Progenitor cell of endocrine pancreas (in vitro differentiated cells): Measurements from ENCODE around the gene NR3C1. TPM values are rescaled to one million over a fixed set of nuclear protein-coding genes. Genes with fewer than 3 reads are reported as not detected.

Source experiments
- DNase-seq: peaks from one replicate; pipeline ENCODE4 v3.0.0; 2021; ENCODE audit warnings: low spot score; ENCODE audit not compliant: unreplicated experiment
- H3K27ac Mint-ChIP-seq: 2 replicates; pipeline ENCODE4 v1.8.0; 2021; ENCODE audit warnings: mild to moderate bottlenecking, moderate library complexity, mixed read lengths
- H3K27me3 Mint-ChIP-seq: 2 replicates; pipeline ENCODE4 v1.8.0; 2021; ENCODE audit warnings: mixed read lengths
- H3K36me3 Mint-ChIP-seq: 2 replicates; pipeline ENCODE4 v1.8.0; 2022; ENCODE audit warnings: mixed read lengths; ENCODE audit not compliant: insufficient read depth
- H3K4me1 Mint-ChIP-seq: 2 replicates; pipeline ENCODE4 v1.8.0; 2021; ENCODE audit warnings: low read depth, mixed read lengths
- H3K4me3 Mint-ChIP-seq: 2 replicates; pipeline ENCODE4 v1.8.0; 2021; ENCODE audit warnings: low read depth, mild to moderate bottlenecking, moderate library complexity, mixed read lengths
- H3K9me3 Mint-ChIP-seq: 2 replicates; pipeline ENCODE4 v1.8.0; 2021; ENCODE audit warnings: low read depth, mixed read lengths
- CTCF ChIP-seq: fragments of 200-600 bp; sonication (generic); IDR thresholded peaks from one replicate; pipeline ENCODE4 v1.5.0; 2021; ENCODE audit warnings: antibody characterized with exemption, mild to moderate bottlenecking; ENCODE audit not compliant: unreplicated experiment
- total RNA-seq: library from RNA; stranded (reverse); gene quantifications from 2 replicates; pipeline ENCODE4 v1.2.1, GENCODE V29; 2021

NR3C1 gene
- total RNA-seq, 1 donor from 2014 or later, result 6.7 TPM

GRCh38 chr5:143425835-143426234 is 22.3 kb upstream of the NR3C1 start:
- Mint-ChIP-seq H3K27ac (no peak overlapping the region), H3K4me3 (no peak overlapping the region), H3K4me1 (no peaks in the 10 kb centered on the region), H3K36me3 (no peaks in the 10 kb centered on the region), H3K9me3 (no peaks in the 10 kb centered on the region), H3K27me3 (no peaks in the 10 kb centered on the region)
- no peak for DNase-seq
- no peak for TF ChIP-seq CTCF

- Mint-ChIP-seq H3K27me3 (no peaks in the 10 kb centered on the region), H3K27ac (no peak overlapping the region), H3K4me3 (no peak overlapping the region), H3K36me3 (no peaks in the 10 kb centered on the region), H3K9me3 (no peaks in the 10 kb centered on the region), H3K4me1 (peaks cover 23% of the 10 kb centered on the region)
- no peak for DNase-seq
- no peak for TF ChIP-seq CTCF
These were observed 14.8 kb upstream of the NR3C1 start for GRCh38 chr5:143418140-143418866.

GRCh38 chr5:143417503-143418139 is 14.1 kb upstream of the NR3C1 start:
- Mint-ChIP-seq H3K27ac (peak overlapping the region; percentile 27), H3K4me1 (peaks cover 23% of the 10 kb centered on the region), H3K36me3 (no peaks in the 10 kb centered on the region), H3K4me3 (no peak overlapping the region), H3K27me3 (no peaks in the 10 kb centered on the region), H3K9me3 (no peaks in the 10 kb centered on the region)
- no peak for DNase-seq
- TF ChIP-seq CTCF, result no peak

GRCh38 chr5:143416411-143416810 is 12.9 kb upstream of the NR3C1 start:
- DNase-seq, result no peak
- H3K27ac Mint-ChIP-seq, result no peak overlapping the region
- H3K4me1 Mint-ChIP-seq, result peaks cover 24% of the 10 kb centered on the region
- TF ChIP-seq CTCF, result no peak
- no peaks in the 10 kb centered on the region for H3K27me3 Mint-ChIP-seq
- H3K9me3 Mint-ChIP-seq, result no peaks in the 10 kb centered on the region
- no peaks in the 10 kb centered on the region for H3K36me3 Mint-ChIP-seq
- no peak overlapping the region for H3K4me3 Mint-ChIP-seq

GRCh38 chr5:143413958-143414669 is 10.6 kb upstream of the NR3C1 start:
- TF ChIP-seq CTCF, result no peak
- H3K27me3 Mint-ChIP-seq, result peaks cover 3% of the 10 kb centered on the region
- DNase-seq, result no peak
- H3K27ac Mint-ChIP-seq, result no peak overlapping the region
- H3K4me3 Mint-ChIP-seq, result no peak overlapping the region
- H3K4me1 Mint-ChIP-seq, result peaks cover 24% of the 10 kb centered on the region
- no peaks in the 10 kb centered on the region for H3K9me3 Mint-ChIP-seq
- no peaks in the 10 kb centered on the region for H3K36me3 Mint-ChIP-seq
